SH-SY5Y (cell line): ENCODE data around the gene ERGIC1.

Experiments
- GATA2 ChIP-seq: IDR thresholded peaks from 2 replicates; pipeline ENCODE4 v1.6.1; 2011; ENCODE audit warnings: mild to moderate bottlenecking, low read depth, low read length
- GATA3 ChIP-seq: IDR thresholded peaks from 2 replicates; pipeline ENCODE4 v1.6.1; 2011; ENCODE audit warnings: low read depth, mild to moderate bottlenecking, low read length, moderate library complexity

DNA sequence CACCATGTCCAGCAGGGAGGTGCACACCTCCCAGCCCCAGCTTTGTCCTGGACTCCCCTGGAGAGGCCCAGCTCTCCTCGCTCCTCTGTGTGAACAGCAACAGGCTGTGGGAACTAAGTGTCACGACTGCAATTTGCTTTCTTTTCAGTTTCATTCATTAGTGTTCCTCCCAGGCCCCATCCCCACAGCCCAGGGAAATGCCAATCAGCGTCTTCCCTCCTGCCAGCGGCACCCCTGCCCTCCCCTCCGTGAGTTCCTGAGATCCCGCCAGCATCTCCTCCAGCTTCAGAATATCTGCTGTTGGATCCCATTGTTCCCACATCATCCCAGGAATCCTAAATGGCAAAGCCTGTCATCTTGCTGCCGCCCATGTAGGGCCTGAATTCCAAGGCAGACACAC, 112.1 kb downstream of the ERGIC1 start:
- TF ChIP-seq GATA3: no peak
- TF ChIP-seq GATA2: no peak
